OCI-LY7 (cell line): ENCODE measurements around the gene RACGAP1.

ENCODE experiments used
- EZH2phosphoT487 ChIP-seq: fragments of 200-600 bp; sonication (generic); IDR thresholded peaks from 2 replicates; pipeline ENCODE4 v1.6.1; 2018; ENCODE audit warnings: low read depth, borderline replicate concordance, mild to moderate bottlenecking, mixed run types, antibody characterized with exemption, low read length, moderate library complexity, mixed read lengths
- TF ChIP-seq, protein P1 (sequence below): fragments of 200-600 bp; sonication (generic); conservative IDR thresholded peaks from 2 replicates; pipeline ENCODE4 v1.5.1; 2014; ENCODE audit warnings: mild to moderate bottlenecking, antibody characterized with exemption, low read length, moderate library complexity, mixed read lengths

GRCh38 chr12:50059440-50060119, 34.3 kb upstream of the RACGAP1 start:
- TF ChIP-seq EZH2phosphoT487 = no peak
- TF ChIP-seq, protein P1, sequence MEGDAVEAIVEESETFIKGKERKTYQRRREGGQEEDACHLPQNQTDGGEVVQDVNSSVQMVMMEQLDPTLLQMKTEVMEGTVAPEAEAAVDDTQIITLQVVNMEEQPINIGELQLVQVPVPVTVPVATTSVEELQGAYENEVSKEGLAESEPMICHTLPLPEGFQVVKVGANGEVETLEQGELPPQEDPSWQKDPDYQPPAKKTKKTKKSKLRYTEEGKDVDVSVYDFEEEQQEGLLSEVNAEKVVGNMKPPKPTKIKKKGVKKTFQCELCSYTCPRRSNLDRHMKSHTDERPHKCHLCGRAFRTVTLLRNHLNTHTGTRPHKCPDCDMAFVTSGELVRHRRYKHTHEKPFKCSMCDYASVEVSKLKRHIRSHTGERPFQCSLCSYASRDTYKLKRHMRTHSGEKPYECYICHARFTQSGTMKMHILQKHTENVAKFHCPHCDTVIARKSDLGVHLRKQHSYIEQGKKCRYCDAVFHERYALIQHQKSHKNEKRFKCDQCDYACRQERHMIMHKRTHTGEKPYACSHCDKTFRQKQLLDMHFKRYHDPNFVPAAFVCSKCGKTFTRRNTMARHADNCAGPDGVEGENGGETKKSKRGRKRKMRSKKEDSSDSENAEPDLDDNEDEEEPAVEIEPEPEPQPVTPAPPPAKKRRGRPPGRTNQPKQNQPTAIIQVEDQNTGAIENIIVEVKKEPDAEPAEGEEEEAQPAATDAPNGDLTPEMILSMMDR = no peak
